Stomach (tissue), 4 donors: ENCODE measurements around the gene ROBO1.

Experiments used
- EP300 ChIP-seq: sonication (generic); formaldehyde crosslinking; IDR thresholded peaks from one replicate; pipeline ENCODE4 v1.6.1; 2017; ENCODE audit warnings: antibody characterized with exemption
- POLR2AphosphoS5 ChIP-seq, 3 donors: sonication (generic); formaldehyde crosslinking; IDR thresholded peaks; one replicate each; pipeline ENCODE4 v1.6.1; 2016; ENCODE audit warnings: antibody characterized with exemption in 3 of 3
- TF ChIP-seq, protein P1 (sequence below), 7 experiments: fragments of 450-650 bp in 4 of 7; fragments of 200-600 bp in 3 of 7; sonication (generic) in 3 of 7; IDR thresholded peaks; one replicate each; pipeline ENCODE4 v1.5.1; 2016 to 2019; ENCODE audit warnings: antibody characterized with exemption in 7 of 7, control low read depth in 2 of 7, mild to moderate bottlenecking in 1 of 7

DNA sequence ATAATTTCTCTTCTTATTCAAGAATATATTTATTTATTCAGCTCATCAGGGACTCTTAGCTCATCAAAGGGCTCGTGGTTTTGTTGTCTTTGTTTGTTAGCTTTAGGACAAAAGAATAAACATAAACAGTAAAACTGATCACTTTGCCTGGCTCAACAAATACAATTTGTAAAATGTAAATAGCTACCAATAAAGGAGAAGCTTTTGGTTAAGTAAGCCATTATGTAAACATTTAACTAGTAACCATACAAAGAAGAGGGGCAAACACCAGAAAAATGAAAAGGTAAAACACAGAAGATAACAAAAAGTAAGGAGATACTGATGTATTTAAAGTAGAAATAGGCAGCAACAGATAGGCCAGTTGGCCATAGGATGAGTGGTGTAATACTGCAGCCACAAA lies 761.7 kb downstream of the ROBO1 start:
- TF ChIP-seq, protein P1, sequence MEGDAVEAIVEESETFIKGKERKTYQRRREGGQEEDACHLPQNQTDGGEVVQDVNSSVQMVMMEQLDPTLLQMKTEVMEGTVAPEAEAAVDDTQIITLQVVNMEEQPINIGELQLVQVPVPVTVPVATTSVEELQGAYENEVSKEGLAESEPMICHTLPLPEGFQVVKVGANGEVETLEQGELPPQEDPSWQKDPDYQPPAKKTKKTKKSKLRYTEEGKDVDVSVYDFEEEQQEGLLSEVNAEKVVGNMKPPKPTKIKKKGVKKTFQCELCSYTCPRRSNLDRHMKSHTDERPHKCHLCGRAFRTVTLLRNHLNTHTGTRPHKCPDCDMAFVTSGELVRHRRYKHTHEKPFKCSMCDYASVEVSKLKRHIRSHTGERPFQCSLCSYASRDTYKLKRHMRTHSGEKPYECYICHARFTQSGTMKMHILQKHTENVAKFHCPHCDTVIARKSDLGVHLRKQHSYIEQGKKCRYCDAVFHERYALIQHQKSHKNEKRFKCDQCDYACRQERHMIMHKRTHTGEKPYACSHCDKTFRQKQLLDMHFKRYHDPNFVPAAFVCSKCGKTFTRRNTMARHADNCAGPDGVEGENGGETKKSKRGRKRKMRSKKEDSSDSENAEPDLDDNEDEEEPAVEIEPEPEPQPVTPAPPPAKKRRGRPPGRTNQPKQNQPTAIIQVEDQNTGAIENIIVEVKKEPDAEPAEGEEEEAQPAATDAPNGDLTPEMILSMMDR (IDR thresholded peaks at IDR 0.05): no peak
- TF ChIP-seq POLR2AphosphoS5 (IDR thresholded peaks at IDR 0.05) (no peak), EP300 (no peak)
